GM12878 (cell line): ENCODE results near the gene CYREN. TPM values are rescaled to one million over a fixed set of nuclear protein-coding genes. Genes with fewer than 3 reads are reported as not detected.

Experiments used
- ATAC-seq: fragments of 200-7000 bp; cut with Tn5 transposase; 3 replicates; pipeline ENCODE4 v1.9.1; 2020; ENCODE audit warnings: mild to moderate bottlenecking, moderate library complexity
- BruUV-seq: library from RNA; stranded (reverse); fragments of 400-500 nt; replicated peaks from 2 replicates; lab custom pipeline; 2021; lab: Mats Ljungman, UMichigan
- CTCF ChIA-PET: fragments of 300-600 bp; sonication (Branson Sonifier 250); formaldehyde crosslinking; extraction: SDS; loops from one replicate; lab custom pipeline; 2021; ENCODE audit warnings: inconsistent platforms; lab: Yijun Ruan, JAX
- POLR2A ChIA-PET: fragments of 350-600 bp; formaldehyde crosslinking; extraction: SDS; loops from one replicate; lab custom pipeline; 2021; ENCODE audit warnings: inconsistent platforms; lab: Charles Lee
- RAD21 ChIA-PET: fragments of 300-600 bp; sonication (Branson Sonifier 250); formaldehyde crosslinking; loops from one replicate; lab custom pipeline; 2023; ENCODE audit warnings: antibody characterized with exemption; ENCODE audit not compliant: unreplicated experiment; lab: Charles Lee
- SMC1A ChIA-PET: fragments of 300-600 bp; sonication (Branson Sonifier 250); formaldehyde crosslinking; loops from one replicate; lab custom pipeline; 2023; ENCODE audit not compliant: unreplicated experiment, uncharacterized antibody; lab: Charles Lee
- DNase-seq: peaks from one replicate; pipeline ENCODE4 v3.0.0-alpha.2; 2011; ENCODE audit warnings: low read depth, low spot score
- FAIRE-seq: peaks from 3 replicates; lab custom pipeline; 2011; peaks lifted over from hg19 to GRCh38; lab: Jason Lieb, UNC
- H2AFZ ChIP-seq: 2 replicates; pipeline ENCODE4 v1.6.0; 2011; ENCODE audit warnings: low read depth, low read length, control low read depth; ENCODE audit not compliant: control insufficient read depth
- H3K27ac ChIP-seq: 2 replicates; pipeline ENCODE4 v1.5.1; 2011; ENCODE audit warnings: control low read depth; ENCODE audit not compliant: control insufficient read depth, insufficient read depth
- H3K27me3 ChIP-seq, 2 experiments: replicated peaks in 1 of 2; 2 replicates each; pipeline versions ENCODE4 v1.6.0 to v1.6.1; 2011; ENCODE audit warnings: low read length in 1 of 2; ENCODE audit not compliant: control insufficient read depth in 2 of 2, insufficient read depth in 2 of 2
- H3K36me3 ChIP-seq, 2 experiments: 2 replicates each; pipeline ENCODE4 v1.5.1; 2011; ENCODE audit warnings: low read length in 1 of 2; ENCODE audit not compliant: control insufficient read depth in 2 of 2, insufficient read depth in 2 of 2
- H3K4me1 ChIP-seq: 2 replicates; pipeline ENCODE4 v1.6.1; 2011; ENCODE audit warnings: mild to moderate bottlenecking, low read length, moderate library complexity, mixed read lengths; ENCODE audit not compliant: control insufficient read depth, insufficient read depth
- H3K4me2 ChIP-seq: 2 replicates; pipeline ENCODE4 v1.6.0; 2011; ENCODE audit warnings: control low read depth; ENCODE audit not compliant: control insufficient read depth, insufficient read depth
- H3K4me3 ChIP-seq: fragments of 200-600 bp; sonication (generic); 2 replicates; pipeline ENCODE4 v1.5.1; 2016
- H3K79me2 ChIP-seq: 2 replicates; pipeline ENCODE4 v1.6.0; 2011; ENCODE audit warnings: low read length; ENCODE audit not compliant: control insufficient read depth, insufficient read depth
- H3K9ac ChIP-seq: 2 replicates; pipeline ENCODE4 v1.8.0; 2011; ENCODE audit warnings: low read length, control low read depth, mixed read lengths; ENCODE audit not compliant: control insufficient read depth, insufficient read depth
- H3K9me3 ChIP-seq: replicated peaks from 3 replicates; pipeline ENCODE4 v1.5.1; 2011; ENCODE audit warnings: mild to moderate bottlenecking, low read length; ENCODE audit not compliant: control insufficient read depth, insufficient read depth
- H4K20me1 ChIP-seq: 2 replicates; pipeline ENCODE4 v1.6.0; 2011; ENCODE audit not compliant: control insufficient read depth, insufficient read depth
- ASH2L ChIP-seq: fragments of 300-600, 200-600 bp; sonication (generic); IDR thresholded peaks from 2 replicates; pipeline ENCODE4 v1.6.1; 2017; ENCODE audit warnings: low read depth, mild to moderate bottlenecking, borderline replicate concordance
- BMI1 ChIP-seq: fragments of 450-650 bp; IDR thresholded peaks from 2 replicates; pipeline ENCODE4 v1.6.1; 2016; ENCODE audit warnings: mild to moderate bottlenecking, moderate library complexity, borderline replicate concordance
- CEBPZ ChIP-seq: fragments of 150-350 bp; IDR thresholded peaks from 2 replicates; pipeline ENCODE4 v1.6.1; 2016; ENCODE audit warnings: low read depth, low read length
- EGR1 ChIP-seq, 2 experiments: IDR thresholded peaks; 1 replicate in 1 of 2; 2 replicates in 1 of 2; pipeline ENCODE4 v1.6.1; 2011 to 2012; ENCODE audit warnings: low read depth in 2 of 2, low read length in 2 of 2, borderline replicate concordance in 1 of 2, mild to moderate bottlenecking in 1 of 2, moderate library complexity in 1 of 2
- FOXK2 ChIP-seq: fragments of 450-650 bp; IDR thresholded peaks from 2 replicates; pipeline ENCODE4 v1.6.1; 2017; ENCODE audit warnings: mild to moderate bottlenecking, moderate library complexity
- IKZF1 ChIP-seq: fragments of 450-650 bp; conservative IDR thresholded peaks from 2 replicates; pipeline ENCODE4 v1.6.1; 2017; ENCODE audit warnings: antibody characterized with exemption, mild to moderate bottlenecking
- KAT2A ChIP-seq: conservative IDR thresholded peaks from 2 replicates; pipeline ENCODE4 v1.6.1; 2011; ENCODE audit warnings: low read depth, low read length; ENCODE audit not compliant: control insufficient read depth
- KDM1A ChIP-seq: fragments of 200-600 bp; sonication (generic); IDR thresholded peaks from 2 replicates; pipeline ENCODE4 v1.6.1; 2016; ENCODE audit warnings: borderline replicate concordance
- NRF1 ChIP-seq: conservative IDR thresholded peaks from 2 replicates; pipeline ENCODE4 v1.6.1; 2011; ENCODE audit warnings: mild to moderate bottlenecking, low read depth, low read length, improper control_type of control experiment
- PAX5 ChIP-seq: IDR thresholded peaks from 2 replicates; pipeline ENCODE4 v1.6.1; 2011; ENCODE audit warnings: low read depth, low read length, borderline replicate concordance
- PBX3 ChIP-seq: IDR thresholded peaks from 2 replicates; pipeline ENCODE4 v1.6.1; 2011; ENCODE audit warnings: mild to moderate bottlenecking, low read depth, low read length, moderate library complexity; ENCODE audit not compliant: insufficient replicate concordance
- RB1 ChIP-seq: fragments of 450-650 bp; formaldehyde crosslinking; IDR thresholded peaks from 2 replicates; pipeline ENCODE4 v1.6.1; 2017; ENCODE audit warnings: mild to moderate bottlenecking, borderline replicate concordance
- SMC3 ChIP-seq: IDR thresholded peaks from 2 replicates; pipeline ENCODE4 v1.6.1; 2011; ENCODE audit warnings: low read length, improper control_type of control experiment, borderline replicate concordance
- TCF7 ChIP-seq: IDR thresholded peaks from 2 replicates; pipeline ENCODE4 v1.6.1; 2014; ENCODE audit warnings: antibody characterized with exemption, borderline replicate concordance
- YBX1 ChIP-seq: fragments of 450-650 bp; IDR thresholded peaks from 2 replicates; pipeline ENCODE4 v1.6.1; 2016; ENCODE audit warnings: antibody characterized with exemption
- YY1 ChIP-seq: IDR thresholded peaks from 2 replicates; pipeline ENCODE4 v1.6.1; 2011; ENCODE audit warnings: low read depth, mild to moderate bottlenecking, low read length
- ZSCAN29 ChIP-seq: fragments of 450-650 bp; IDR thresholded peaks from 2 replicates; pipeline ENCODE4 v1.6.1; 2017; ENCODE audit warnings: mild to moderate bottlenecking, moderate library complexity
- WGBS: methylation state at CpG from one replicate; pipeline ENCODE4 v1.1.6; 2016; ENCODE audit warnings: low lambda C conversion rate; ENCODE audit not compliant: insufficient replicate concordance, insufficient coverage; ENCODE audit errors: missing lambda C conversion rate; 5-methylcytosine and 5-hydroxymethylcytosine counted together
- in situ Hi-C: fragments of 300-500 bp; cut with MboI; formaldehyde crosslinking; loops from 9 replicates; pipeline ENCODE4 v1.14.3; 2018; ENCODE audit warnings: mixed read lengths
- intact Hi-C: fragments of 100-400 bp; cut with micrococcal nuclease; formaldehyde crosslinking; loops from one replicate; pipeline ENCODE4 v1.14.2; 2022; ENCODE audit not compliant: unreplicated experiment
- polyA plus RNA-seq, 11 experiments: library from polyadenylated mRNA; depleted of rRNA in 4 of 11; unstranded in 6 of 11; stranded (reverse) in 5 of 11; fragments of >200 nt; fragmentation: Nextera tagmentation in 4 of 11; fragmentation: Illumina TruSeq in 1 of 11; extraction: Ambion mirVana in 4 of 11; extraction: Trizol in 1 of 11; gene quantifications; 1 replicate in 1 of 11; 2 replicates in 10 of 11; pipeline versions ENCODE4 v1.2.1 to v1.2.3, GENCODE V29; 2011 to 2016; ENCODE audit warnings: inconsistent platforms in 2 of 11, missing spikeins in 2 of 11, low read depth in 1 of 11
- total RNA-seq, 4 experiments: library from RNA; depleted of rRNA in 3 of 4; stranded (reverse); fragments of >200 nt in 3 of 4; fragmentation: Illumina TruSeq in 1 of 4; extraction: Trizol in 1 of 4; gene quantifications; 2 replicates each; pipeline versions ENCODE4 v1.2.1 to v1.2.3, GENCODE V29; 2013 to 2021
- TF ChIP-seq, protein P1 (sequence below): fragments of 450-650 bp; IDR thresholded peaks from 2 replicates; pipeline ENCODE4 v1.6.1; 2016; ENCODE audit warnings: mild to moderate bottlenecking

Gene CYREN
- total and polyA plus RNA-seq, 10 of the 15 experiments (the other 5 are each of a cell fraction or from before 2014, with no cell fraction given), result 8.7 to 64.3 (median 55.7) TPM

DNA sequence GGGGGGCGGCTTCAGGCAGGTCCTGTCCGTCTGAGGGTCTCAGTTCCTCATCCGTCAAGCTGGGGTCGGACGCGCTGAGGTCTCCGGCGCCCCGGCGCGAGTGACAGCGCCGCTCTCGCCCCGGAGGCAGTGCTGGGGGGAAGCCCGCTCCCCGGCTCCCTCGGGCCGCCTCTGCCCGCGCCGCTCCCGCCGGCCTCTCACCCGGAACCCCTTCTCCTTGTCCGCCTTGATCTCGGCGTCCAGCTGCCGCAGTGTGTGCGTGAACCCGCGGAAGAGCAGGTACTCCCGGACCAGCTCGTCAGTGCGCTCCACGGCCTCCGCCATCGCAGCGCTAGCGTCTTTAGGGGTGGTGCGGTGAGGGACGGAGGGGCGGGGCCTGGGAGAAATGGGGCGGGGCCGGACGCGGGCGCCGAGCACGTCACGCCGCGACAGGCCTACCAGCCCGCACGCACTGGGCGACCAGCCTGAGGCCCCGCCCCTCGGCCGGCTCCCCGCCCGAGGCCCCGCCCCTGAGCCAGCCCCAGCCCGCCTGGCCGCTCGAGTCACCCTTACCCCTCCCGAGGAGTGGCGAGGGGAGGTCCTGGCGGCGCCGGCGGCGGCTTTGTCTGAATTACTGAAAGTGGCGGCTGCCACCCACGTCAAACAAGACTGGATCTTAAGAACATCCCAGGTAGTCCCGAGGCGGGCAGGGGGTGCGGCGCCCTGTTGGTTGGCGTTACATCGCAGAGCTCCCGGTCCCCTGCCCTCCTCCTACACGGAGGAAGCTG is 40.9 kb upstream of the CYREN start, which contains the start of gene WDR91:
Gene WDR91 (minus strand): TSS at position 348 of the 767 bp plus-strand sequence. CDS start 24 bp downstream, at position 324.
- no peaks in the 10 kb centered on the region; the same call in 2 of the 3 replicates for H3K9me3 ChIP-seq
- FAIRE-seq, result no peak
- ChIA-PET RAD21 (interaction anchor here (0.7 to 11.2 kb wide), 15 partner anchors 9 to 224 kb away, joined by 3 to 230 read pairs (median 4); partner anchors contain the start of genes AGBL3 and CYREN), SMC1A (interaction anchor here (1.1 to 10.8 kb wide), 10 partner anchors 8 to 225 kb away, joined by 4 to 251 read pairs (median 18); partner anchors contain the start of genes AGBL3 and CYREN), POLR2A (interaction anchor here (0.7 to 10.8 kb wide), 14 partner anchors 9 to 225 kb away, joined by 3 to 299 read pairs (median 6); partner anchors contain the start of genes AGBL3 and CYREN), CTCF (interaction anchor here (1.0 to 10.4 kb wide), 7 partner anchors 9 to 223 kb away, joined by 3 to 109 read pairs (median 4); partner anchors contain the start of gene CYREN)
- H3K36me3 ChIP-seq, result peaks cover 0 to 5% of the 10 kb centered on the region in 2 experiments; a peak in 1 of 4 replicates
- H3K9ac ChIP-seq, result peak within 1 kb of the TSS; percentile 92
- in situ Hi-C loops, result no loop called here
- no peaks in the 10 kb centered on the region for H3K27me3 ChIP-seq
- intact Hi-C loops, result no loop called here
- peak within 1 kb of the TSS; percentile 92 for H2AFZ ChIP-seq
- peak within 1 kb of the TSS; percentile 99 for H3K4me2 ChIP-seq
- ATAC-seq, result peak; percentile 83
- DNase-seq, result peak; percentile 81
- H3K4me3 ChIP-seq, result peak within 1 kb of the TSS; percentile 99
- H3K4me1 ChIP-seq, result peaks cover 39% of the 10 kb centered on the region
- H3K79me2 ChIP-seq, result peaks cover 45% of the 10 kb centered on the region
- no TSS peak for BruUV-seq
- no peaks in the 10 kb centered on the region for H4K20me1 ChIP-seq
- WGBS, result under 1% methylated on average over 37 of the region's 82 CpGs
- H3K27ac ChIP-seq, result peak within 1 kb of the TSS; percentile 91
- TF ChIP-seq RB1 (peak; percentile 75; the same call in 1 of the 2 replicates), NRF1 (no peak), KAT2A (no peak), SMC3 (0 out of 2 replicates have a peak, but pooled peaks have one; percentile 6), IKZF1 (peak; percentile 53), KDM1A (no peak), TCF7 (no peak), ZSCAN29 (0 out of 2 replicates have a peak, but pooled peaks have one; percentile 13), EGR1 (IDR thresholded peaks at IDR 0.05; ENCODE audit: borderline replicate concordance in 1 of 2, low read depth in 2 of 2, low read length in 2 of 2) (peak in 1 of 2 experiments; percentile 42; a peak in 1 of 3 replicates), ASH2L (no peak), BMI1 (no peak), CEBPZ (no peak), YY1 (peak; percentile 95), YBX1 (no peak), PAX5 (0 out of 2 replicates have a peak, but pooled peaks have one; percentile 26), PBX3 (no peak), FOXK2 (no peak)
- TF ChIP-seq, protein P1, sequence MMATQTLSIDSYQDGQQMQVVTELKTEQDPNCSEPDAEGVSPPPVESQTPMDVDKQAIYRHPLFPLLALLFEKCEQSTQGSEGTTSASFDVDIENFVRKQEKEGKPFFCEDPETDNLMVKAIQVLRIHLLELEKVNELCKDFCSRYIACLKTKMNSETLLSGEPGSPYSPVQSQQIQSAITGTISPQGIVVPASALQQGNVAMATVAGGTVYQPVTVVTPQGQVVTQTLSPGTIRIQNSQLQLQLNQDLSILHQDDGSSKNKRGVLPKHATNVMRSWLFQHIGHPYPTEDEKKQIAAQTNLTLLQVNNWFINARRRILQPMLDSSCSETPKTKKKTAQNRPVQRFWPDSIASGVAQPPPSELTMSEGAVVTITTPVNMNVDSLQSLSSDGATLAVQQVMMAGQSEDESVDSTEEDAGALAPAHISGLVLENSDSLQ, result peak; percentile 63
